K562 (cell line): Measurements from ENCODE around the gene PLEKHA5. TPM values are rescaled to one million over a fixed set of nuclear protein-coding genes. Genes with fewer than 3 reads are reported as not detected.

Source experiments
- ATAC-seq: fragments of 200-7000 bp; cut with Tn5 transposase; 3 replicates; pipeline ENCODE4 v1.9.1; 2020; ENCODE audit warnings: moderate library complexity
- BruUV-seq: library from RNA; stranded (reverse); fragments of 400-500 nt; replicated peaks from 2 replicates; lab custom pipeline; 2021; lab: Mats Ljungman, UMichigan
- CTCF ChIA-PET: fragments of 300-600 bp; formaldehyde crosslinking; extraction: SDS; loops from one replicate; lab custom pipeline; 2021; ENCODE audit warnings: low intra/inter-chr PET ratio; lab: Yijun Ruan, JAX
- POLR2A ChIA-PET: fragments of 300-600, 350-650 bp; sonication (Branson Sonifier 250); formaldehyde crosslinking; extraction: SDS; loops from one replicate; lab custom pipeline; 2021; ENCODE audit warnings: antibody characterized with exemption, inconsistent platforms; lab: Yijun Ruan, JAX
- DNase-seq, 4 experiments: peaks; one replicate each; pipeline versions ENCODE4 v3.0.0 to v3.0.0-alpha.2; 2011 to 2018; ENCODE audit warnings: low spot score in 3 of 4, mixed read lengths in 3 of 4; ENCODE audit errors: extremely low read depth in 1 of 4
- FAIRE-seq: peaks from 2 replicates; lab custom pipeline; 2011; peaks lifted over from hg19 to GRCh38; lab: Jason Lieb, UNC
- H2AFZ ChIP-seq: 2 replicates; pipeline ENCODE4 v1.6.0; 2011; ENCODE audit warnings: low read depth, low read length, control low read depth, inconsistent platforms
- H3K27ac ChIP-seq: fragments of 200-600 bp; 3 replicates; pipeline ENCODE4 v1.8.0; 2011; ENCODE audit warnings: low read depth, mild to moderate bottlenecking, control low read depth, inconsistent platforms, low read length, moderate library complexity, mixed read lengths; ENCODE audit errors: extremely low read depth
- H3K27me3 ChIP-seq, 2 experiments: fragments of 300-600 bp in 1 of 2; 2 replicates in 1 of 2; 3 replicates in 1 of 2; pipeline versions ENCODE4 v1.6.0 to v1.8.0; 2011; ENCODE audit warnings: inconsistent platforms in 2 of 2, low read length in 2 of 2, mild to moderate bottlenecking in 1 of 2, mixed read lengths in 1 of 2, moderate library complexity in 1 of 2; ENCODE audit not compliant: control insufficient read depth in 2 of 2, insufficient read depth in 2 of 2
- H3K36me3 ChIP-seq: fragments of 300-600 bp; 3 replicates; pipeline ENCODE4 v1.8.0; 2011; ENCODE audit warnings: mild to moderate bottlenecking, low read length, inconsistent platforms; ENCODE audit not compliant: control insufficient read depth, insufficient read depth
- H3K4me1 ChIP-seq, 2 experiments: fragments of 200-600 bp in 1 of 2; replicated peaks in 1 of 2; 2 replicates in 1 of 2; 3 replicates in 1 of 2; pipeline versions ENCODE4 v1.5.1 to v1.8.0; 2011; ENCODE audit warnings: inconsistent platforms in 2 of 2, low read length in 2 of 2, mild to moderate bottlenecking in 1 of 2, mixed read lengths in 1 of 2, moderate library complexity in 1 of 2; ENCODE audit not compliant: control insufficient read depth in 2 of 2, insufficient read depth in 2 of 2
- H3K4me2 ChIP-seq: 2 replicates; pipeline ENCODE4 v1.6.1; 2011; ENCODE audit warnings: low read length, control low read depth, inconsistent platforms, mixed read lengths; ENCODE audit not compliant: insufficient read depth
- H3K4me3 ChIP-seq: fragments of 200-600 bp; sonication (generic), shearing (Covaris generic); 2 replicates; pipeline ENCODE4 v1.5.1; 2016; ENCODE audit warnings: control low read depth, inconsistent platforms
- H3K79me2 ChIP-seq: fragments of 200-600 bp; 3 replicates; pipeline ENCODE4 v1.8.0; 2011; ENCODE audit warnings: low read length, inconsistent platforms; ENCODE audit not compliant: control insufficient read depth, insufficient read depth
- H3K9ac ChIP-seq, 2 experiments: 2 replicates each; pipeline versions ENCODE4 v1.6.0 to v1.6.1; 2011; ENCODE audit warnings: low read depth in 2 of 2, low read length in 2 of 2, control low read depth in 1 of 2, inconsistent platforms in 1 of 2, mild to moderate bottlenecking in 1 of 2, mixed read lengths in 1 of 2; ENCODE audit not compliant: insufficient read depth in 1 of 2
- H3K9me1 ChIP-seq: one replicate; pipeline ENCODE4 v1.6.0; 2011; ENCODE audit warnings: inconsistent platforms, mild to moderate bottlenecking, low read length, moderate library complexity; ENCODE audit not compliant: control insufficient read depth, insufficient read depth
- H3K9me3 ChIP-seq: replicated peaks from 2 replicates; pipeline ENCODE4 v1.5.1; 2011; ENCODE audit warnings: low read depth, low read length, inconsistent platforms; ENCODE audit not compliant: control insufficient read depth, insufficient read depth
- H4K20me1 ChIP-seq: replicated peaks from 2 replicates; pipeline ENCODE4 v1.6.1; 2011; ENCODE audit warnings: low read length, inconsistent platforms, mixed read lengths; ENCODE audit not compliant: control insufficient read depth, insufficient read depth
- HNRNPL ChIP-seq: fragments of 200-400 bp; formaldehyde crosslinking; IDR thresholded peaks from 2 replicates; pipeline ENCODE4 v1.6.1; 2017; ENCODE audit warnings: low read depth, mild to moderate bottlenecking, low read length
- IFI16 ChIP-seq: fragments of 250-450 bp; sonication (Bioruptor Pico); IDR thresholded peaks from 2 replicates; pipeline ENCODE4 v2.1.2; 2022; ENCODE audit warnings: mild to moderate bottlenecking, inconsistent platforms
- MITF ChIP-seq: IDR thresholded peaks from 2 replicates; pipeline ENCODE4 v1.6.1; 2014; ENCODE audit warnings: antibody characterized with exemption
- PHB2 ChIP-seq: fragments of 450-650 bp; IDR thresholded peaks from 2 replicates; pipeline ENCODE4 v1.6.1; 2017; ENCODE audit warnings: low read depth
- ZNF175 ChIP-seq: fragments of 200-800 bp; sonication (Bioruptor generic); IDR thresholded peaks from 2 replicates; pipeline ENCODE4 v1.6.1; 2016; ENCODE audit warnings: low read depth, mild to moderate bottlenecking, missing genetic modification characterization, missing compliant biosample characterization
- ZSCAN29 ChIP-seq: fragments of 450-650 bp; IDR thresholded peaks from 2 replicates; pipeline ENCODE4 v1.6.1; 2017
- WGBS: fragments of 100-300 bp; shearing (Covaris generic); methylation state at CpG from one replicate; pipeline ENCODE4 v1.1.6; 2016; ENCODE audit warnings: low coverage, mixed read lengths; ENCODE audit not compliant: insufficient coverage; ENCODE audit errors: missing lambda C conversion rate; 5-methylcytosine and 5-hydroxymethylcytosine counted together
- in situ Hi-C: fragments of 300-500 bp; cut with MboI; formaldehyde crosslinking; loops from 4 replicates; pipeline ENCODE4 v1.15.0; 2018; ENCODE audit warnings: inconsistent platforms, mixed read lengths
- intact Hi-C: fragments of 100-400 bp; cut with micrococcal nuclease; formaldehyde crosslinking; loops from 2 replicates; pipeline ENCODE4 v1.14.2; 2022
- polyA plus RNA-seq, 8 experiments: library from polyadenylated mRNA; depleted of rRNA in 4 of 8; stranded (reverse) in 5 of 8; unstranded in 3 of 8; fragments of >200 nt; fragmentation: Nextera tagmentation in 2 of 8; fragmentation: Illumina TruSeq in 1 of 8; extraction: Ambion mirVana in 2 of 8; extraction: Trizol in 1 of 8; gene quantifications; 2 replicates each; pipeline versions ENCODE4 v1.2.1 to v1.2.3, GENCODE V29; 2011 to 2014; ENCODE audit warnings: inconsistent platforms in 1 of 8, missing spikeins in 1 of 8
- total RNA-seq, 7 experiments: library from RNA; depleted of rRNA in 6 of 7; stranded (reverse); fragments of >200 nt in 6 of 7; fragmentation: Illumina TruSeq in 2 of 7; extraction: Trizol in 2 of 7; gene quantifications; 2 replicates each; pipeline versions ENCODE4 v1.2.1 to v1.2.3, GENCODE V29; 2011 to 2021; ENCODE audit warnings: low replicate concordance in 1 of 7

PLEKHA5 gene
- total and polyA plus RNA-seq, 9 of the 15 experiments (the other 6 are each of a cell fraction or from before 2014, with no cell fraction given) = 7.2 to 26.2 (median 17.4) TPM

DNA sequence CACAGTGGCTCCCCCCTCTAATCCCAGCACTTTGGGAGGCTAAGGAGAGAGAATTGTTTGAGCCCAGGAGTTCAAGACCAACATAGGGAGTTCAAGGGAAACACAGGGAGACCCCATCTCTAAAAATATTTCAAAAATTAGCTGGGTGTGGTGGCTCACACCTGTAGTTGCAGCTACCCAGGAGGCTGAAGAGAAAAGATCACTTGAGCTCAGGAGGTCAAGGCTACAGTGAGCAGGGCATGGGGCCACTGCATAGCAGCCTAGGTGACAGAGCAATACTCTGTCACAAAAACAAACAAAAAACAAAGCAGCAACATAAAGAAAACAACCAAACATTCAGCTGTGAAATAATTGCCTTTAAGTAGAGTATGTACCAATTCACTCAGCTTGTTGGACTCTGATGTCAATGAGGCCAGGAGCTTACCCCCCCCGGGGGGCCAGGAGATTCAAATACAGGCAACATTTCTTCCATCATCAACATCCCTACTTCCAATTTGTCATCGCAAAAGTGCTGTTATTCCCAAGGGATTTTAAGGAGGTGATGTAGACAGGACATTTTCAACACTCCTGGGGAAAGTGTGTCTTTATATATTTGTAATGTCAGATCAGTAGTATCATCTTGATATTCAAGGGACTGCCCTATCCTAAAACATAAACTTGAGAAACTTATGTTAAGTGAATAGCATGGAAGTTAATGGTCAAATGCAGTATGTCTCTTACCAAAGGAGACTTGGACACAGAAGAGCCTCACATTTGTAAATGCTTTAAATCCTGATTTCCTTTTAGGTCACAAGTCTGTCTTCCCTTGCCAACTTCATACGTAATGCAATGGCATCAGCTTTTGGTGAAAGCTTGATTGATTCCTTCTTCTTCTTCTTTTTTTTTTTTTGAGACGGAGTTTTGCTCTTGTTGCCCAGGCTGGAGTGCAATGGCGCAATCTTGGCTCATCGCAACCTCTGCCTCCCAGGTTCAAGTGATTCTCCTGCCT, 269.1 kb downstream of the PLEKHA5 start:
- H3K9me1 ChIP-seq = no peaks in the 10 kb centered on the region
- intact Hi-C loops = no loop called here
- H3K9ac ChIP-seq = no peak overlapping the region
- no peaks in the 10 kb centered on the region; a peak in 1 of 5 replicates for H3K4me1 ChIP-seq
- ChIA-PET CTCF (no interaction called here), POLR2A (interaction anchor here (0.8 kb wide), 1 partner anchor 41 kb away, joined by 3 read pairs; no protein-coding TSS in a partner anchor)
- no peak overlapping the region for H3K4me3 ChIP-seq
- ATAC-seq (no peak), DNase-seq (no peak), FAIRE-seq (no peak)
- no TSS peak for BruUV-seq
- H3K79me2 ChIP-seq = no peaks in the 10 kb centered on the region
- WGBS = 3% methylated on average over 3 of the region's 6 CpGs
- H3K4me2 ChIP-seq = no peak overlapping the region
- in situ Hi-C loops = no loop called here
- no peaks in the 10 kb centered on the region for H4K20me1 ChIP-seq
- no peak overlapping the region for H3K27ac ChIP-seq
- TF ChIP-seq MITF = no peak
- no peak for TF ChIP-seq ZNF175 (CRISPR knock-in tag)
- TF ChIP-seq IFI16 (CRISPR knock-in tag) = no peak
- no peak for TF ChIP-seq HNRNPL
- no peak for TF ChIP-seq ZSCAN29
- no peak for TF ChIP-seq PHB2
- no peaks in the 10 kb centered on the region for H3K36me3 ChIP-seq
- H2AFZ ChIP-seq = no peak overlapping the region
- peaks cover 0 to 13% of the 10 kb centered on the region in 2 experiments; a peak in 3 of 5 replicates for H3K27me3 ChIP-seq
- no peaks in the 10 kb centered on the region for H3K9me3 ChIP-seq
